ENCODE data around the gene SCTR. TPM values are rescaled to one million over a fixed set of nuclear protein-coding genes. Genes with fewer than 3 reads are reported as not detected.

Gene SCTR
- total and polyA plus RNA-seq, 2 of the 13 experiments (the other 11 are each of a cell fraction or from before 2014, with no cell fraction given), result not detected

DNA sequence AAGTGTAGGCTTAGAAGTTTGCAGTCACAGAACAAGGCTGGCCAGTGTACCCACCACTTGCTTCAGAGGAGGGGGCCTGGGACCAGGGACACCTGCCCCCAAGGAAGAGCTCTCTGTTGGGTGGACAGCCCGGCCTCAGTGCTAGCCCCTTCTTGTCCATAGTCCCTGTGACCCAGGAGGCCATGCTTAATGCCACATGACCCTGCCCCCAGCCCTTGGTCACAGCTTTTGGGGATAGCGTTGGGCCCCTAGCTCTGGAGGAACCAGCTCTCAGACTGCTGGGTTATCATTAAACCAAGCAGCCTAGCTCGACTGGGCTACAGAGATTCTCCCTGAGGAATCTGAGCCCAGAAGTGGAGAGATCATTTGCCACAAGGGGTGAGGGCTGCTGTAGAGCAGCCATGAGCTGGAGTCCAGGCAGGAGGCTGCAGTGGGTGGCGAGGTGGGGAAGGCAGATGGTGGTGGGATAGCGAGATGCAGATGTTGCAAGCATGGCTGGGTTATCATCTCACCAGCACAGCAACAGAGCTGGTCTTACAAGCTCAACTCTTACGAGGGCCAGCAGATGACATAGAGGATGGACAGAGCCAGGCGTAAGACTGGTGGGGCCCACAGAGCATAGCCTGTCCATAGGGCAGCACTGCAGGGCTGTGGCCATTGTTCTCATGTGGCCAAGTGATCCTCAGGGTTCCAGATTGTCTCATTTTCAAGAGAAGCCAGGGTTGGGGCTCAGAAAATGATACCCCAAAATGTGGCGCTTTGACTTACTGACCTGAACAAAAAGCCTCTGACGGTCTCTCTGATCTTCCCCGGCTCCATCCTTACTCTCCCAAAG lies 99.8 kb downstream of the SCTR start (continued):
- TF ChIP-seq, protein P1, sequence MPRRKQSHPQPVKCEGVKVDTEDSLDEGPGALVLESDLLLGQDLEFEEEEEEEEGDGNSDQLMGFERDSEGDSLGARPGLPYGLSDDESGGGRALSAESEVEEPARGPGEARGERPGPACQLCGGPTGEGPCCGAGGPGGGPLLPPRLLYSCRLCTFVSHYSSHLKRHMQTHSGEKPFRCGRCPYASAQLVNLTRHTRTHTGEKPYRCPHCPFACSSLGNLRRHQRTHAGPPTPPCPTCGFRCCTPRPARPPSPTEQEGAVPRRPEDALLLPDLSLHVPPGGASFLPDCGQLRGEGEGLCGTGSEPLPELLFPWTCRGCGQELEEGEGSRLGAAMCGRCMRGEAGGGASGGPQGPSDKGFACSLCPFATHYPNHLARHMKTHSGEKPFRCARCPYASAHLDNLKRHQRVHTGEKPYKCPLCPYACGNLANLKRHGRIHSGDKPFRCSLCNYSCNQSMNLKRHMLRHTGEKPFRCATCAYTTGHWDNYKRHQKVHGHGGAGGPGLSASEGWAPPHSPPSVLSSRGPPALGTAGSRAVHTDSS (CRISPR knock-in tag; conservative IDR thresholded peaks at IDR 0.05), result no peak
- TF ChIP-seq JUN (CRISPR knock-in tag; IDR thresholded peaks at IDR 0.05) (no peak), ZNF780A (CRISPR knock-in tag; IDR thresholded peaks at IDR 0.05) (no peak), ZNF274 (CRISPR knock-in tag; IDR thresholded peaks at IDR 0.05) (no peak), ZBTB1 (CRISPR knock-in tag; IDR thresholded peaks at IDR 0.05; ENCODE audit: borderline replicate concordance) (0 out of 2 replicates have a peak, but pooled peaks have one; percentile 19), XBP1 (CRISPR knock-in tag; IDR thresholded peaks at IDR 0.05) (no peak), JUNB (CRISPR knock-in tag; IDR thresholded peaks at IDR 0.05; ENCODE audit: borderline replicate concordance) (no peak), KLF13 (CRISPR knock-in tag; IDR thresholded peaks at IDR 0.05) (0 out of 2 replicates have a peak, but pooled peaks have one; percentile 37), PAX8 (CRISPR knock-in tag; IDR thresholded peaks at IDR 0.05; ENCODE audit: borderline replicate concordance) (no peak), ZNF839 (CRISPR knock-in tag; IDR thresholded peaks at IDR 0.05; ENCODE audit: borderline replicate concordance) (no peak), CENPX (CRISPR knock-in tag; IDR thresholded peaks at IDR 0.05) (no peak), ZNF569 (CRISPR knock-in tag; IDR thresholded peaks at IDR 0.05; ENCODE audit: borderline replicate concordance) (no peak), BRD4 (CRISPR knock-in tag; IDR thresholded peaks at IDR 0.05) (0 out of 2 replicates have a peak, but pooled peaks have one; percentile 48), MEIS2 (CRISPR knock-in tag; IDR thresholded peaks at IDR 0.05) (no peak), ELF3 (CRISPR knock-in tag; IDR thresholded peaks at IDR 0.05) (no peak), ZKSCAN8 (CRISPR knock-in tag; IDR thresholded peaks at IDR 0.05; ENCODE audit: borderline replicate concordance) (no peak), ZFP37 (CRISPR knock-in tag; IDR thresholded peaks at IDR 0.05; ENCODE audit: borderline replicate concordance) (no peak), ZFY (CRISPR knock-in tag; IDR thresholded peaks at IDR 0.05) (no peak), RARA (CRISPR knock-in tag; IDR thresholded peaks at IDR 0.05) (no peak)
- TF ChIP-seq, protein P2, sequence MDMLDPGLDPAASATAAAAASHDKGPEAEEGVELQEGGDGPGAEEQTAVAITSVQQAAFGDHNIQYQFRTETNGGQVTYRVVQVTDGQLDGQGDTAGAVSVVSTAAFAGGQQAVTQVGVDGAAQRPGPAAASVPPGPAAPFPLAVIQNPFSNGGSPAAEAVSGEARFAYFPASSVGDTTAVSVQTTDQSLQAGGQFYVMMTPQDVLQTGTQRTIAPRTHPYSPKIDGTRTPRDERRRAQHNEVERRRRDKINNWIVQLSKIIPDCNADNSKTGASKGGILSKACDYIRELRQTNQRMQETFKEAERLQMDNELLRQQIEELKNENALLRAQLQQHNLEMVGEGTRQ (IDR thresholded peaks at IDR 0.05; ENCODE audit: low read depth, low read length), result no peak
- TF ChIP-seq, protein P2 (CRISPR knock-in tag; IDR thresholded peaks at IDR 0.05; ENCODE audit: borderline replicate concordance), result no peak
- TF ChIP-seq, protein P3, sequence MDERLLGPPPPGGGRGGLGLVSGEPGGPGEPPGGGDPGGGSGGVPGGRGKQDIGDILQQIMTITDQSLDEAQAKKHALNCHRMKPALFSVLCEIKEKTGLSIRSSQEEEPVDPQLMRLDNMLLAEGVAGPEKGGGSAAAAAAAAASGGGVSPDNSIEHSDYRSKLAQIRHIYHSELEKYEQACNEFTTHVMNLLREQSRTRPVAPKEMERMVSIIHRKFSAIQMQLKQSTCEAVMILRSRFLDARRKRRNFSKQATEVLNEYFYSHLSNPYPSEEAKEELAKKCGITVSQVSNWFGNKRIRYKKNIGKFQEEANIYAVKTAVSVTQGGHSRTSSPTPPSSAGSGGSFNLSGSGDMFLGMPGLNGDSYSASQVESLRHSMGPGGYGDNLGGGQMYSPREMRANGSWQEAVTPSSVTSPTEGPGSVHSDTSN (CRISPR knock-in tag; IDR thresholded peaks at IDR 0.05), result no peak
- TF ChIP-seq, protein P4, sequence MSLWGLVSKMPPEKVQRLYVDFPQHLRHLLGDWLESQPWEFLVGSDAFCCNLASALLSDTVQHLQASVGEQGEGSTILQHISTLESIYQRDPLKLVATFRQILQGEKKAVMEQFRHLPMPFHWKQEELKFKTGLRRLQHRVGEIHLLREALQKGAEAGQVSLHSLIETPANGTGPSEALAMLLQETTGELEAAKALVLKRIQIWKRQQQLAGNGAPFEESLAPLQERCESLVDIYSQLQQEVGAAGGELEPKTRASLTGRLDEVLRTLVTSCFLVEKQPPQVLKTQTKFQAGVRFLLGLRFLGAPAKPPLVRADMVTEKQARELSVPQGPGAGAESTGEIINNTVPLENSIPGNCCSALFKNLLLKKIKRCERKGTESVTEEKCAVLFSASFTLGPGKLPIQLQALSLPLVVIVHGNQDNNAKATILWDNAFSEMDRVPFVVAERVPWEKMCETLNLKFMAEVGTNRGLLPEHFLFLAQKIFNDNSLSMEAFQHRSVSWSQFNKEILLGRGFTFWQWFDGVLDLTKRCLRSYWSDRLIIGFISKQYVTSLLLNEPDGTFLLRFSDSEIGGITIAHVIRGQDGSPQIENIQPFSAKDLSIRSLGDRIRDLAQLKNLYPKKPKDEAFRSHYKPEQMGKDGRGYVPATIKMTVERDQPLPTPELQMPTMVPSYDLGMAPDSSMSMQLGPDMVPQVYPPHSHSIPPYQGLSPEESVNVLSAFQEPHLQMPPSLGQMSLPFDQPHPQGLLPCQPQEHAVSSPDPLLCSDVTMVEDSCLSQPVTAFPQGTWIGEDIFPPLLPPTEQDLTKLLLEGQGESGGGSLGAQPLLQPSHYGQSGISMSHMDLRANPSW (CRISPR knock-in tag; IDR thresholded peaks at IDR 0.05; ENCODE audit: borderline replicate concordance), result no peak
